CD4-positive, alpha-beta T cell treated with Interleukin-6 for 4 hours (primary cell): Measurements from ENCODE around the gene HNF4A.

Source experiments
- DNase-seq: peaks from one replicate; pipeline ENCODE4 v3.0.0-alpha.2; 2020; ENCODE audit warnings: mixed read lengths

The HNF4A gene

DNA sequence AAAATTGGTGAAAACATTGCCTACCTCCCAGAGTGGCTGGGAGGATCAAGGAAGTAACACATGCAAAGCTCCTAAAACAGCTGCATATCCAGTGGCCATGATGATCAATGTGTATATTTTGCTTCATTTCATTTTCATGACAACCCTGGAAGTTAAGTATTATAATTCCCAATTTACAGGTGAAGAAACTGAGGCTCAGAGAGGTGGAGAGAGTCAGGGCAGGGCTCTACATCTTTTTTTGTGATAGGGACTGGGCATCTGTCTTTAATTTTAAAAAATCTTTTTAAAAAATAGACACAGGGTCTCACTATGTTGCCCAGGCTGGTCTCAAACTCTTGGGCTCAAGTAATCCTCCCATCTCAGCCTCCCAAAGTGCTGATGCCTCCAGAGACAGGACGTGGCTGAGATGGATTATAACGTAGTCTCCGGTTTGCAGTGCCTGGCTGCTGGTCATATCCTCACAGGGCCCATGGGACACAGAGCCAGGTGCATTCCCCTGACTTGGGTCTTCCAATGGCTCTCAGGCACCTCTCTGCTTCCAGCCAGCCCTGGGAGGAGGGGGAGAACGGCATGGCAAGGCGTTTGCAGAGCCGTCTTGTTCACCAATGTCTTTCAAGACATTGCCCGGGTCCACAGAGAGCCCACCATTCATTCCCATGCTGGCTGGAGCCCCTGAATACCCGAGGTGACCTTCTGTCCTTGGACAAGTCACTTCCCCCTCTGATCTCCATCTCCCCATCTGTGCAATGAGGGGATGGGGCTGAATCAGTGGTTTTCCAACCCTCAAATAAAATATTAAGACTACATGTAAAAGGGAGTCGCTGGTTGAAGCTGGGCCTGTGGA, 38.3 kb downstream of the HNF4A start:
- DNase-seq = no peak

GRCh38 chr20:44394452-44394701, 38.9 kb downstream of the HNF4A start:
- DNase-seq = no peak

- DNase-seq = no peak
Observed at GRCh38 chr20:44394702-44395460, 39.4 kb downstream of the HNF4A start.

GRCh38 chr20:44395461-44396340, 40.2 kb downstream of the HNF4A start:
- DNase-seq = no peak

DNA sequence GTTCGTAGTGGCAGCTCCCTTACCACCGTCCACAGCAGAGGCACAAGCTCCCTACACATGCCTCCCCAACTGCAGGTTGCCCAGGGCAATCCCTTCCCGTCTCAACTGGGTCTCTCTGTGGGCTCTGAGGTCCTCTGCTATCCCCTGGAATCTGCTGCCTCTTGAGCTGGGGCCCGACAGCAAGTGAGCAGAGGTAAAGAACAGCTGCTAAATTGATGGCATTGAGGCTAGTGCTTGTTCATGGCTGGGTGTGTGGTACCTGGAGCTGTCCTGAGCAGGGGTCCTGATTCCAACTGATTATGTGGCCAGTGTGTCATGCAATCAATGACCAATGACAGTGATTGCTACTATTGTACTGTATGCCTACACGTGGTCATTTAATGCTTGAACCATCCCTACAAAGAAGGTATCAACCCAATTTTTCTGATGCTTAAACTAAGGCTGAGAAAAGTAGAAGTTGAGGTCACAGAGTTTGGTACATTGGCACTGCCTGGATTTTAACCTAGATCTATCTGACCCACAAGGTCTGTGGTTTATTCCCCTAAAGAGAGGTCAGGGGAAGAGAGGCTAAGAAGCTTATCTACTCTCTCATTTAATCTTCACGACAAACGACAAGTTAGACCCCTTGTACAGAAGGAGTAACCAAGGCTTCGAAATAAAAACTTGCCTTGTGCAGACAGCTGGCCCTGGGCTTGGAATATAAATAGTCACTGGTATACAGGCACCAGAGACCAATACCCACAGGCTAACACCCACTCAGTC, 41.1 kb downstream of the HNF4A start:
- no peak for DNase-seq

DNA sequence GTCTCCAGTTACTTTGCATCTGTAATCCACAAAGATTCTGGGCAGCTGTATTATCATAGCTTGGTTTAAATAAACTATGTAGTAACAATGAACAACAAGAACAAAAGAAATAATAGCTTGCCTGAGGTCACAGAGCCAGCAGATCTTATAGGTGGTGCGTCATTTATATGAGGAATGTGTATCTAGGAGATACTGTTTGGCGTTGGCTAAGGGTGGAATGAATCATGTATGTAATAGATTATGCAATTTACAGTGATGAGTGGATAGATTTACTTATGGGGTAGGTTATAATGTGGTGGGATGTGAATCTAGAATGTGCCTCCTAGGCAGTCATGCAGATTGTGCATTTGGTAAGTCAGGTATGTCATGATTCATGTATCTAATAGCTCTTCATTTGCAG, 42.8 kb downstream of the HNF4A start:
- DNase-seq = no peak

DNA sequence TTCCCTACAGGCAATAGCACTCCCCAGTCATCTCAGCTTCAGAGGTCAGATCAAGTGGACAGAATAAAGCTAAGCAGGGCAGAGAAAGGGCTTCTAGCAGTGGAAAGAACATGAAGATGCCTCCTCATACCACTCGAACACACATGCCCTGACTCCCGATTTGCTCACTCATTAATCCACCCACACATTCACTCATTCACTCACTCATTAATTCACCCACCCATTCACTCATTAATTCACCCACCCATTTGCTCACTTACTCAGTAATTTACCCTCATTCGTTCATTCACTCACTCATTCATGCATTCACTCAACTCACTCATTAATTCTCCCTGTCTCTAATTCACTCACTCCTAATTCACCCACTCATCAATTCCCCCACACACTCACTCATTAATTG, 43.9 kb downstream of the HNF4A start:
- DNase-seq = no peak

- DNase-seq = no peak
Observed at GRCh38 chr20:44400671-44400969, 45.1 kb downstream of the HNF4A start.

DNA sequence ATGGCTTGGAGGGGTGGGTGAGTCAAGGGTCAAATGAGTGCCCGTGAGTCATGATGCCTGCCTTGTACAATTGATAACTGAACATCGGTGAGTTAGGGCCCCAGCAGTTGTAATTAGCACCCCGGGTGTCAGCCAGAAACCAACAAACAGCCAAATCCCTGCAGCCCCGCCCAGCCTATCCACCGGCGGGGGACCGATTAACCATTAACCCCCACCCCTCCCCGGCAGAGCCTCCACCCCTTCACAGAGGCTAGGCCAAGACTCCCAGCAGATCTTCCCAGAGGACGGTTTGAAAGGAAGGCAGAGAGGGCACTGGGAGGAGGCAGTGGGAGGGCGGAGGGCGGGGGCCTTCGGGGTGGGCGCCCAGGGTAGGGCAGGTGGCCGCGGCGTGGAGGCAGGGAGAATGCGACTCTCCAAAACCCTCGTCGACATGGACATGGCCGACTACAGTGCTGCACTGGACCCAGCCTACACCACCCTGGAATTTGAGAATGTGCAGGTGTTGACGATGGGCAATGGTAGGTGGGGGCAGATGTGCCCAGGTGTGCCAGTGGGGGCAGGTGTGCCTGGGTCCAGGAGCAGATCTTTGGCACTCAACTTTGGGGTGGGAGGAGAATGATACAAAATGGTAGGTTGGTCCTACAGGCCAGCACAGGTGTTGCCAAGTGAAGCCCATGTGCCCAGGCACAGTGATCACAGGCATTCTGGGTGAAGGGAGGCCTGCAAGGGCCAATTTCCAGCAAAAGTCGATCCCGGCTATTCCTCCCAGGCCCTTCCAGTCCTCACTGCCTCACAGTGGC, 45.7 kb downstream of the HNF4A start:
- no peak for DNase-seq

DNA sequence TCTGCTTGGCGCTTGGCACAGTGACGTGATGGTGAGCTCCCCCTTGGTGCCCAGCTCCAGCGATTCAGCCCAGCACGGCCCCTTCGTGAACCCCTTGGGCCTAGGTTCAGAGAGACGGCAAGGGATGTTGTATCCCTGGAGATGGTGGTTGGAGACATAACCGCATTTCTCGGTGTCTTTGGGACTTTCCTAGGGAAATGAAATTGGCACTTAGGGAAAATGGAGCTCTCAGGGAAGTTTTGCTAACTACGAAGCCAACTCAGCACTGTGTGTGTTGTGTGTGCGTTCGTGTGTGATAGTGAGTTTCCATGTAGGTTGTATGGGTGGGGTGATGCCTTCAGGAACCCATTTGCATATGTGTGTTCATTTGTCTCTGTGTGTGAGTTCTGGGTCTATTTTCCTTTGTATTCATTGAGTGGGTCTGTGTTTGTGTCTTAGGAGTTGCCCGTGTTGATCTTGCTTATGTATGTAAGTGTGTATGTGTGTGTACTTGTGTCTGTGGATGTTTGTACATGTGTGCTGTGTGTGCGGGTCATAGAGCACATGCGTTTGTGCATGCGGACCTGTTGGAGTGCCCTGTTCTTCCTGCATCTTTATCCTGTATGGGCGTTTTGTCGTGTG, 46.4 kb downstream of the HNF4A start:
- no peak for DNase-seq

DNA sequence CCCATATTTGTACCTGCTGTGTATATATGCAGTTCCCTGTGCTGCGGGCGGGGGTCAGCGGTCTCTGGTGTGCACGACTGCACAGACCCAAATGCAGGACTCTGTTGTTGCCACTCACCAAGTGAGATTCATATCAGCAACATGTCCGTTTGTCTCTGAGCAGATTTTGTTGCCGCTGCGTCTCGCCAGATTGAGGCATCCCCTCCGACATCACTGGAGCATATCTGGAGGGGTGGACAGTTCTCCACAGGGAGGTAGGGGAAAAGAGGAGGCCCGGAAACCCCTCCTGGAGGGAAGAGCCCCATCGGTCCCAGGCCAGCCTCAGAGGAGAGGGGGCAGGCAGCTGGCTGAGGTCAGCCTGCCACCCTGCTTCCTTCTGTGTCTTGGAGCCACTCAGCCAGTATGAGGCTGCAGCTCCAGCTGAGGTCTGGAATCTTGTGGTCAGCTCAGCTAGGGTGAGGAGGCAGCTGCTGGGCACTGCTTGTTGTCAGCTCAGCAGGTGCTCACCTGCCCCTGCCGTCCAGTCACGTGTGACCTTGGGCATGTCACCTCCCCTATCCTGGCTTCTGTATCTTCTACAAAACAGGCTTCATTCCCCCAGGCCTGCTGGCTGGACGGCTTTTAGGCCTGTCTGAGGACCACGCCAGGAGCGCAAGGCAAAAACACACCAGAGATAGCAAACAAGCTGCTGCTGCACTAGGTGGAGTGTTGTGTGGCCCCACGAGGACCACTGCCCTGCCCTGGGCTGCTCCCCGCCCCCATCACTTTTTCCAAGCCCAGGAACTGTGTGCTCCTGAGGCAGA, 47.1 kb downstream of the HNF4A start:
- DNase-seq = no peak

GRCh38 chr20:44403194-44404112, 48.0 kb downstream of the HNF4A start:
- no peak for DNase-seq

DNA sequence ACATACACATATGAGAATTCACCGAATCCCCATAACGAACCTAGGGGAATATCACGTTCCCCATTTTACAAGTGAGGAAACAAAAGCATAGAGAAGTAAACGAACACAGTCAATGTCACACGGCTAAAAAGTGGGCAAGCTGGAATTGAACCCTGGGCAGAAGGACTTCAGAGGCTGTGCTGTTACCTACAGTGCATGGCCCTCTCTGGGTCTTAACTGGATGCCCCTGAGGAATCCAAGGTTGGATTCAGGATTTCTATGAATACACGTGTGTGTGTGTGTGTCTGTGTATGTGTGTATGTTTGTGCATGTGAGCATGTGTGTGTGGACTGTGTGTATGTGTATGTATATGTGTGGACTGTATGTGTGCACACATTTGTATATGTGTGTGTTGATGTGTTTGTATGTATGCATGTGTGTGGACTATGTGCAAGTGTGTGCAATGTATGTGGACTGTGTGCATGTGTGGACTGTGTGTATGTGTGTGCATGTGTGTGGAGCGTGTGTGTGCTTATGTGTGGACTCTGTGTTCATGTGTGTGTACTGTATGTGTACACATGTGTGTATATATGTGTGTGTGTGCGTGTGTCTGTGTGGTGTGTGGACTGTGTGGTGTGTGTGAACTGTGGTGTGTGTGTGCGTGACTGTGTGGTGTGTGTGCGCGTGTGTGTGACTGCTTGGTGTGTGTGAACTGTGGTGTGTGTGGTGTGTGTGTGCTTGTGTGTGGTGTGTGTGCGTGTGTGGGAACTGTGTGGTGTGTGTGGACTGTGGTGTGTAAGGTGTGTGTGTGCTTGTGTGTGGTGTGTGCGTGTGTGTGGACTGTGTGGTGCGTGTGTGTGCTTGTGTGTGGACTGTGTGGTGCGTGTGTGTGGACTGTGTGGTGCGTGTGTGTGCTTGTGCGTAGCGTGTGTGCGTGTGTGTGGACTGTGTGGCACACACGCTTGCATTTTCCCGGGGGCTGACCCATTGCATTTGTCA, 49.0 kb downstream of the HNF4A start:
- no peak for DNase-seq

DNA sequence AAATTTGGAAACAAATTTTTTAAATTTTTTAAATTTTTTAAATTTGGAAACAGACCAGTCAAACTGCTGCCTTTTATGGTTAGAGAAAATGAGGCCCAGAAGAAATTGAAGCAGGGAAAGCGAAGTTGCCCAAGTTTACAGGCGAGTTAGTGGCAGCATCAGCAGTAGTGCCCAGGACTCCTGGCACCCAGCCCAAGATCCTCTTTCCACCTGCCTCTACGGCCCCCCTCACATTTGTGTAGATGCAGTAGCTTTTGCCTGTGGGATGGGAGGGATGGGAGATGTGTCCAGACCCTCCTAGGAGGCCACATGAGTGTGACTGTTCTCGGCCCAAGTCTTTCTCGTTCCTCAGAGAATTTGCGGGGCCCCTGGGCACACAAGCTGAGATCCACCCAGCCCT, 49.8 kb downstream of the HNF4A start:
- DNase-seq = no peak

DNA sequence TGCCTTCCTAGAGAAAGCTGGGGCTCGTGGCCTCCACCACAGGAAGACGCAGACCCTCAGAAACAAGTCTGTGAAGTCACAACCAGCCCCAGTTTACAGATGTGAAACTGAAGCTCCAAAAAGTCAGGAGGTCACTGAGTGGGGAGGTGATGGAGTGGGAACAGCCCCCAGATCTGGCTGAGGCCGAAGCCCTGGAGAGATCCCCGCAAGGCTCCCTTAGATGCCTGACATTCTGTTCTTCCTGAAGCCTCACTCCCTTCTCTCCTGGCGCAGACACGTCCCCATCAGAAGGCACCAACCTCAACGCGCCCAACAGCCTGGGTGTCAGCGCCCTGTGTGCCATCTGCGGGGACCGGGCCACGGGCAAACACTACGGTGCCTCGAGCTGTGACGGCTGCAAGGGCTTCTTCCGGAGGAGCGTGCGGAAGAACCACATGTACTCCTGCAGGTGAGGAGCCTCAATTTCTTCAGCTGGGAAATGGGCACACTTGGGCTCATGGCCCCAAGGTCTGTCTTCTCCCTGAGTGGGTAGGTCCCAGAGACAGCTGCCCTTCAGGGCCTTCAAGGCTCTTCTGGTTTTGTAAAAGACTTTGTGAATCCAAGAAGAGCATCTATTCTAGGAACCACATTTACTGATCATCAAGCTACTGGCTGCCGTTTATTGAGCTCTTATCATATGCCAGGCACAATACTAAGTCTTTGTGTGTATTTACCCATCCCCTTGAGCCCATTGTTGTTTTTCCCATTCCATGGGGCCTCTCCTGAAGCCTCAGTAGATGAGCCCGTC, 50.5 kb downstream of the HNF4A start:
- no peak for DNase-seq

GRCh38 chr20:44406572-44407137, 51.2 kb downstream of the HNF4A start:
- DNase-seq = no peak
